Mucosa of stomach (tissue), 1 donor: ENCODE results near the gene TOM1L2.

Experiments used
- H3K27me3 ChIP-seq: one replicate; pipeline ENCODE4 v1.7.0; 2013; ENCODE audit warnings: mild to moderate bottlenecking, low read length; ENCODE audit not compliant: control insufficient read depth, insufficient read depth
- H3K36me3 ChIP-seq: one replicate; pipeline ENCODE4 v1.7.0; 2013; ENCODE audit warnings: low read length; ENCODE audit not compliant: control insufficient read depth, insufficient read depth
- H3K4me1 ChIP-seq: one replicate; pipeline ENCODE4 v1.7.0; 2013; ENCODE audit warnings: mild to moderate bottlenecking, low read length; ENCODE audit not compliant: control insufficient read depth, insufficient read depth
- H3K4me3 ChIP-seq: one replicate; pipeline ENCODE4 v1.7.0; 2013; ENCODE audit warnings: low read length
- H3K9ac ChIP-seq: one replicate; pipeline ENCODE4 v1.7.0; 2013; ENCODE audit warnings: mild to moderate bottlenecking, low read length, moderate library complexity
- H3K9me3 ChIP-seq: one replicate; pipeline ENCODE4 v1.7.0; 2013; ENCODE audit warnings: mild to moderate bottlenecking, low read length, moderate library complexity; ENCODE audit not compliant: control insufficient read depth
- donor health status: Pancreatic carcinoma.

The TOM1L2 gene

GRCh38 chr17:17816240-17816814, 155.9 kb downstream of the TOM1L2 start:
- Histone ChIP-seq H3K4me1 (peaks cover 54% of the 10 kb centered on the region), H3K27me3 (no peaks in the 10 kb centered on the region), H3K36me3 (peaks cover 15% of the 10 kb centered on the region), H3K4me3 (no peak overlapping the region), H3K9me3 (no peaks in the 10 kb centered on the region), H3K9ac (no peak overlapping the region)

- no peak overlapping the region for H3K9ac ChIP-seq
- H3K27me3 ChIP-seq, result no peaks in the 10 kb centered on the region
- H3K9me3 ChIP-seq, result no peaks in the 10 kb centered on the region
- peaks cover 47% of the 10 kb centered on the region for H3K4me1 ChIP-seq
- H3K4me3 ChIP-seq, result no peak overlapping the region
- H3K36me3 ChIP-seq, result peaks cover 15% of the 10 kb centered on the region
Measured at GRCh38 chr17:17815436-17816200, 156.6 kb downstream of the TOM1L2 start.

- Histone ChIP-seq H3K36me3 (peaks cover 15% of the 10 kb centered on the region), H3K9ac (no peak overlapping the region), H3K4me3 (no peak overlapping the region), H3K9me3 (no peaks in the 10 kb centered on the region), H3K27me3 (no peaks in the 10 kb centered on the region), H3K4me1 (peaks cover 41% of the 10 kb centered on the region)
Measured at GRCh38 chr17:17815062-17815406, 157.2 kb downstream of the TOM1L2 start.

- Histone ChIP-seq H3K36me3 (peaks cover 15% of the 10 kb centered on the region), H3K9me3 (no peaks in the 10 kb centered on the region), H3K27me3 (no peaks in the 10 kb centered on the region), H3K4me3 (no peak overlapping the region), H3K9ac (no peak overlapping the region), H3K4me1 (peaks cover 35% of the 10 kb centered on the region)
Measured at GRCh38 chr17:17814162-17815061, 157.8 kb downstream of the TOM1L2 start.

DNA sequence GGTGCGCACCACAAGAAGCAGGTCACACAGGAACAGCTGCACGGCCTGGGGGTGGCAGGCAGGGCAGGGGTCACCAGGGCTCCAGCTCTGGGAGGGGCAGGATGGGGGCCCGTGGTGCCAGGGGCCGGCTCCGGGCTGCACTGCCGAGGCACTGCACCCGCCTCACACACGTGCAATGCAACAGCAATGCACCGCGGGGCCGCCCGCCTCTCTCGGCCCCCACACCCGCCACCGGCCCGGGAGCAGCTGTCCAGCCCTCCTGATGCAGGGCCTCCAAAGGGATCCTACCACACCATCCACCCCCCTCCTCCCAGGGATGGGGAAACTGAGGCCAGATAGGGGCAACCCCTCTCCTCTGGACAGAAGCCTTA, 158.5 kb downstream of the TOM1L2 start:
- no peak overlapping the region for H3K9ac ChIP-seq
- no peak overlapping the region for H3K4me3 ChIP-seq
- H3K27me3 ChIP-seq, result no peaks in the 10 kb centered on the region
- H3K9me3 ChIP-seq, result no peaks in the 10 kb centered on the region
- H3K4me1 ChIP-seq, result peaks cover 28% of the 10 kb centered on the region
- H3K36me3 ChIP-seq, result peaks cover 11% of the 10 kb centered on the region

DNA sequence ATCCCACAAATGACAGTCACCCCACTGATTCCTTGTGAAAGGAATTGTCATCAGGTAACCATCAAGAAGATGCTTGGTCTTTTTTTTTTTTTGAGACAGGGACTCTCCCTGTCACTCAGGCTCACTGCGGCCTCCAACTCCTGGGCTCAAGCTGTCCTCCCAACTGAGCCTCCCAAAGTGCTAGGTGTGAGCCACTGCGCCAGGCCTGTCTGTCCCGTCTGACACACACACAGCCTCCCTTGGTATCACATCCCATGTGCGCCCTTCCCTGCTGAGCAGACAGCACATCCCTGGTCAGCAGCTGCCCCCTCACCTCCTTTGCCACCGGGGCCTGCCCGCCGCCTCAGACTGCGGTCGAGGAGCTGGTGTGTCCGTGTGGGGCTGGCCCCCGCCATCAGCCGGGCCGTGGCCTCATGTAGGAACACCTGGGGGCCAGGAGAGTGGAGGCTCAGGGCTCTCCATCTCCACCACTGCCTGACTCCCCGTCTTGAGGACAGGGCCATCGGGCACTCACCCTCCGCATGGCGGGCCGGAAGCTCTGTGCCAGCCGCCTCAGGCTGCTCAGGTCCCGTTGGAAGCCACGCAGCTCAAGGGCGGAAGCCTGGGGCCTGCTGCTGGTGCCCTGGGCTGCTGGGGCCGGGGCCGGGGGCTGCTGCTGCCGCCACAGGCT, 159.0 kb downstream of the TOM1L2 start:
- peaks cover 23% of the 10 kb centered on the region for H3K4me1 ChIP-seq

GRCh38 chr17:17812211-17813054, 159.8 kb downstream of the TOM1L2 start:
- no peak overlapping the region for H3K4me3 ChIP-seq
- peaks cover 7% of the 10 kb centered on the region for H3K36me3 ChIP-seq
- no peaks in the 10 kb centered on the region for H3K9me3 ChIP-seq
- peaks cover 19% of the 10 kb centered on the region for H3K4me1 ChIP-seq
- no peaks in the 10 kb centered on the region for H3K27me3 ChIP-seq
- no peak overlapping the region for H3K9ac ChIP-seq

More for the DNA sequence above, 159.0 kb downstream of the TOM1L2 start:
- no peaks in the 10 kb centered on the region for H3K9me3 ChIP-seq
- H3K9ac ChIP-seq, result no peak overlapping the region
- peaks cover 11% of the 10 kb centered on the region for H3K36me3 ChIP-seq
- H3K27me3 ChIP-seq, result no peaks in the 10 kb centered on the region
- H3K4me3 ChIP-seq, result no peak overlapping the region

- Histone ChIP-seq H3K9ac (no peak overlapping the region), H3K27me3 (no peaks in the 10 kb centered on the region), H3K4me1 (peaks cover 19% of the 10 kb centered on the region), H3K4me3 (no peak overlapping the region), H3K36me3 (peaks cover 3% of the 10 kb centered on the region), H3K9me3 (no peaks in the 10 kb centered on the region)
Measured at GRCh38 chr17:17811381-17812210, 160.6 kb downstream of the TOM1L2 start.

DNA sequence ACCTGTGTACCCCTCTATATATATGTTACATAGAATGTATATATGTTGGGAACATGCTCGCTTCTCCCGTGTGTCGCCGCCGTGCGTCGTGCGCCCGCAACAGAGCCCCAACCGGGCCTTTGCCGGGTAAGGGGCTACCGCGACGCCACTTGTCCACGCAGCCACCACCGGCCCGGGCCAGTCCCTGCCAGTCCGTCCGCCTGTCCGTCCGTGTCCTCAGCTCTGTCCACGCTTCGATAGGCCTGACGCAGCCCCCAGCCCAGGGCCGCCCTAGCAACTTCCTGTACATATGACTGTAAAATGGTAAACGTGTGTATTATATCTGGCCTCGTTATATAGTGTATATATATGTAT, 161.3 kb downstream of the TOM1L2 start:
- no peaks in the 10 kb centered on the region for H3K27me3 ChIP-seq
- H3K9me3 ChIP-seq, result no peaks in the 10 kb centered on the region
- no peak overlapping the region for H3K9ac ChIP-seq
- H3K36me3 ChIP-seq, result peaks cover 6% of the 10 kb centered on the region
- no peak overlapping the region for H3K4me3 ChIP-seq
- H3K4me1 ChIP-seq, result peaks cover 19% of the 10 kb centered on the region

DNA sequence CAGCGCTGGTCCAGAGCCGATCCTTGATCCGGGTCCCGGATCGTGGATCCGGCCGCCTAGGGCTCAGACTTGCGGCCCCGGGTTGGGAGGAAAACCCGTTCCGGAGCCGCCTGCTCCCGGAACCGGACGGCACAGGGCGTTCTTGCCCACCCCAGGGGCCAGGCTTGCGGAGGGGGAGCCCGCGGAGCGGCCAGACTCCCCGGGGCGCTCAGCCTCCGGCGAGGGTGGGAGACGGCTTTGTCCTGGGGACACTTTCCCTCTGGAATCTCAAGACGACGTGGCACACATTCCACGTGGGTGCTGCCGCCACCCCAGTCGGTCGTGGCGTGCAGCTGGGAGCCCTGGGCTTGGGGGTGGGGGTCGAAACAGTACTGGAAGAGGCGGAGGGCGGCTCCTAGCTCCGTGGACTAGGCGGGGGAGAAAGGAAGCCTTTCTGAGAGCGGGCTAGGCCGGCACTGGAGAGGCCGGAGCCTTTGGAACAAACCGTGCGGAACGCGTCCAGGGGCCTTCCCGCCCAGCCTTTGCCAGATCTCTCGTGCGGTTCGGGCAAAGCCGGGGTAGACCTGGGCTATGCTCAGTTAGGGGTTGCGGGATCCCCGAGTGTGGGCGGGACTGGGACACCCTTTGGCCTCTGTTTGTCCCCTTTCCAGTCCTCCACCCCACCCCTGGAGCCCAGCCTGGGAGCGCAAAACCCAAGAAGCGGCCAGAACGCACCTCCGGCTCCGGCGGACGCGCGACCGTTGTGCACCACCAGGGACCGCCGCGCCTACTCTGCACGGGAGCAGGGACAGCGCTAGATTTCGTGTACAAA, 161.9 kb downstream of the TOM1L2 start:
- Histone ChIP-seq H3K4me3 (no peak overlapping the region), H3K9ac (no peak overlapping the region), H3K27me3 (no peaks in the 10 kb centered on the region), H3K36me3 (peaks cover 11% of the 10 kb centered on the region), H3K4me1 (peaks cover 19% of the 10 kb centered on the region), H3K9me3 (no peaks in the 10 kb centered on the region)
